Left forelimb (tissue), 1 donor: ENCODE data around the gene DNAH17.

Source experiments
- DNase-seq: peaks from one replicate; pipeline ENCODE4 v3.0.0-alpha.2; 2018; ENCODE audit warnings: low spot score

DNAH17 gene

GRCh38 chr17:78411241-78411857 is 165.8 kb downstream of the DNAH17 start:
- no peak for DNase-seq

- DNase-seq: no peak
Measured at GRCh38 chr17:78409191-78409928, 167.8 kb downstream of the DNAH17 start.

GRCh38 chr17:78408476-78409050 is 168.6 kb downstream of the DNAH17 start:
- DNase-seq: no peak

- DNase-seq: no peak
Measured at GRCh38 chr17:78407387-78408000, 169.7 kb downstream of the DNAH17 start.

GRCh38 chr17:78406920-78407319 is 170.3 kb downstream of the DNAH17 start:
- no peak for DNase-seq

- DNase-seq: no peak
Measured at GRCh38 chr17:78406396-78406795, 170.8 kb downstream of the DNAH17 start.

GRCh38 chr17:78403822-78404221 is 173.4 kb downstream of the DNAH17 start:
- no peak for DNase-seq

GRCh38 chr17:78401891-78402290 is 175.3 kb downstream of the DNAH17 start:
- no peak for DNase-seq

- no peak for DNase-seq
Measured at GRCh38 chr17:78401246-78401645, 175.9 kb downstream of the DNAH17 start.

GRCh38 chr17:78400581-78401240 is 176.5 kb downstream of the DNAH17 start:
- DNase-seq: no peak

GRCh38 chr17:78399693-78400144 is 177.5 kb downstream of the DNAH17 start:
- DNase-seq: no peak

- no peak for DNase-seq
Measured at GRCh38 chr17:78399028-78399692, 178.0 kb downstream of the DNAH17 start.

GRCh38 chr17:78398390-78398789 is 178.8 kb downstream of the DNAH17 start:
- no peak for DNase-seq

- no peak for DNase-seq
Measured at GRCh38 chr17:78397681-78398101, 179.5 kb downstream of the DNAH17 start.

- DNase-seq: no peak
Measured at GRCh38 chr17:78396441-78397337, 180.5 kb downstream of the DNAH17 start.

- DNase-seq: no peak
Measured at GRCh38 chr17:78395155-78395554, 182.0 kb downstream of the DNAH17 start.

GRCh38 chr17:78394209-78394608 is 183.0 kb downstream of the DNAH17 start:
- DNase-seq: no peak

- DNase-seq: no peak
Measured at GRCh38 chr17:78393575-78393974, 183.6 kb downstream of the DNAH17 start.

- DNase-seq: no peak
Measured at GRCh38 chr17:78392295-78392694, 184.9 kb downstream of the DNAH17 start.

GRCh38 chr17:78391843-78392242 is 185.4 kb downstream of the DNAH17 start:
- no peak for DNase-seq

GRCh38 chr17:78391051-78391431 is 186.2 kb downstream of the DNAH17 start:
- DNase-seq: no peak
